ENCODE results near the gene CDKN1C.

CDKN1C gene

GRCh38 chr11:2924381-2924780 is 38.8 kb upstream of the CDKN1C start:
- DNase-seq = no peak
- in situ Hi-C loops (cut with MboI; ENCODE audit: low pct_unique_long_range_greater_than_20kb, low sequenced_read_pairs) = no loop called here

GRCh38 chr11:2923446-2924375 is 38.1 kb upstream of the CDKN1C start:
- DNase-seq = no peak
- in situ Hi-C loops (cut with MboI; ENCODE audit: low pct_unique_long_range_greater_than_20kb, low sequenced_read_pairs) = no loop called here

- in situ Hi-C loops (cut with MboI; ENCODE audit: low pct_unique_long_range_greater_than_20kb, low sequenced_read_pairs) = no loop called here
- no peak for DNase-seq
Observed at GRCh38 chr11:2922655-2923054, 37.1 kb upstream of the CDKN1C start.

- in situ Hi-C loops (cut with MboI; ENCODE audit: low pct_unique_long_range_greater_than_20kb, low sequenced_read_pairs) = no loop called here
Observed at GRCh38 chr11:2921742-2922493, 36.3 kb upstream of the CDKN1C start.

GRCh38 chr11:2921261-2921660 is 35.7 kb upstream of the CDKN1C start:
- no peak for DNase-seq
- in situ Hi-C loops (cut with MboI; ENCODE audit: low pct_unique_long_range_greater_than_20kb, low sequenced_read_pairs) = no loop called here

More at GRCh38 chr11:2921742-2922493, 36.3 kb upstream of the CDKN1C start:
- no peak for DNase-seq

GRCh38 chr11:2920343-2920742 is 34.8 kb upstream of the CDKN1C start:
- in situ Hi-C loops (cut with MboI; ENCODE audit: low pct_unique_long_range_greater_than_20kb, low sequenced_read_pairs) = no loop called here
- no peak for DNase-seq

GRCh38 chr11:2919837-2920236 is 34.3 kb upstream of the CDKN1C start:
- in situ Hi-C loops (cut with MboI; ENCODE audit: low pct_unique_long_range_greater_than_20kb, low sequenced_read_pairs) = no loop called here

GRCh38 chr11:2919188-2919587 is 33.6 kb upstream of the CDKN1C start:
- in situ Hi-C loops (cut with MboI; ENCODE audit: low pct_unique_long_range_greater_than_20kb, low sequenced_read_pairs) = no loop called here
- no peak for DNase-seq

More at GRCh38 chr11:2919837-2920236, 34.3 kb upstream of the CDKN1C start:
- DNase-seq = no peak

- DNase-seq = no peak
- in situ Hi-C loops (cut with MboI; ENCODE audit: low pct_unique_long_range_greater_than_20kb, low sequenced_read_pairs) = no loop called here
Observed at GRCh38 chr11:2917842-2918490, 32.4 kb upstream of the CDKN1C start.

GRCh38 chr11:2916892-2917645 is 31.5 kb upstream of the CDKN1C start:
- in situ Hi-C loops (cut with MboI; ENCODE audit: low pct_unique_long_range_greater_than_20kb, low sequenced_read_pairs) = no loop called here
- no peak for DNase-seq

GRCh38 chr11:2916114-2916891 is 30.7 kb upstream of the CDKN1C start:
- in situ Hi-C loops (cut with MboI; ENCODE audit: low pct_unique_long_range_greater_than_20kb, low sequenced_read_pairs) = no loop called here
- no peak for DNase-seq

GRCh38 chr11:2915473-2915872 is 29.9 kb upstream of the CDKN1C start:
- no peak for DNase-seq
- in situ Hi-C loops (cut with MboI; ENCODE audit: low pct_unique_long_range_greater_than_20kb, low sequenced_read_pairs) = no loop called here

- no peak for DNase-seq
- in situ Hi-C loops (cut with MboI; ENCODE audit: low pct_unique_long_range_greater_than_20kb, low sequenced_read_pairs) = no loop called here
Observed at GRCh38 chr11:2914455-2915195, 29.1 kb upstream of the CDKN1C start.

- DNase-seq = no peak
- in situ Hi-C loops (cut with MboI; ENCODE audit: low pct_unique_long_range_greater_than_20kb, low sequenced_read_pairs) = no loop called here
Observed at GRCh38 chr11:2913776-2914175, 28.2 kb upstream of the CDKN1C start.

- DNase-seq = no peak
Observed at GRCh38 chr11:2913019-2913431, 27.4 kb upstream of the CDKN1C start.

GRCh38 chr11:2912498-2912897 is 26.9 kb upstream of the CDKN1C start:
- no peak for DNase-seq
- in situ Hi-C loops (cut with MboI; ENCODE audit: low pct_unique_long_range_greater_than_20kb, low sequenced_read_pairs) = no loop called here

More at GRCh38 chr11:2913019-2913431, 27.4 kb upstream of the CDKN1C start:
- in situ Hi-C loops (cut with MboI; ENCODE audit: low pct_unique_long_range_greater_than_20kb, low sequenced_read_pairs) = no loop called here

GRCh38 chr11:2911785-2912391 is 26.3 kb upstream of the CDKN1C start:
- in situ Hi-C loops (cut with MboI; ENCODE audit: low pct_unique_long_range_greater_than_20kb, low sequenced_read_pairs) = no loop called here
- no peak for DNase-seq

All from KBM-7 (cell line).